Vagina (tissue), 2 donors: ENCODE measurements around the gene PLIN1.

Experiments
- CTCF ChIP-seq, 3 experiments: fragments of 450-650 bp in 2 of 3; fragments of 200-600 bp in 1 of 3; sonication (generic) in 1 of 3; IDR thresholded peaks; one replicate each; pipeline ENCODE4 v1.5.1; 2017 to 2019; ENCODE audit warnings: antibody characterized with exemption in 3 of 3, mild to moderate bottlenecking in 2 of 3, moderate library complexity in 2 of 3
- POLR2A ChIP-seq, 2 donors: fragments of 450-650 bp; IDR thresholded peaks; one replicate each; pipeline ENCODE4 v1.6.1; 2017; ENCODE audit warnings: antibody characterized with exemption in 2 of 2, mild to moderate bottlenecking in 2 of 2, moderate library complexity in 2 of 2

- TF ChIP-seq CTCF (IDR thresholded peaks at IDR 0.05) (no peak), POLR2A (IDR thresholded peaks at IDR 0.05) (no peak)
These were observed 45.6 kb downstream of the PLIN1 start for GRCh38 chr15:89633585-89633984.
